Neural progenitor cell (in vitro differentiated cells): Measurements from ENCODE around the gene ATRN. TPM values are rescaled to one million over a fixed set of nuclear protein-coding genes. Genes with fewer than 3 reads are reported as not detected.

Source experiments
- DNase-seq: peaks from one replicate; pipeline ENCODE4 v3.0.0-alpha.2; 2016; ENCODE audit warnings: low spot score
- H2AFZ ChIP-seq: fragments of 200-600 bp; sonication (generic); replicated peaks from 2 replicates; pipeline ENCODE4 v1.6.1; 2016; ENCODE audit warnings: antibody characterized with exemption
- H3F3A ChIP-seq: fragments of 200-600 bp; sonication (generic); 2 replicates; pipeline ENCODE4 v1.6.1; 2016; ENCODE audit warnings: antibody characterized with exemption, low read depth
- H3K27ac ChIP-seq: fragments of 200-600 bp; sonication (generic); 2 replicates; pipeline ENCODE4 v1.5.1; 2016; ENCODE audit warnings: mild to moderate bottlenecking
- H3K27me3 ChIP-seq: fragments of 200-600 bp; sonication (generic); 2 replicates; pipeline ENCODE4 v1.6.1; 2016; ENCODE audit warnings: mild to moderate bottlenecking, moderate library complexity
- H3K36me3 ChIP-seq: fragments of 200-600 bp; sonication (generic); 2 replicates; pipeline ENCODE4 v1.5.1; 2016
- H3K4me1 ChIP-seq: fragments of 200-600 bp; sonication (generic); 2 replicates; pipeline ENCODE4 v1.6.1; 2016; ENCODE audit warnings: mixed run types
- H3K4me2 ChIP-seq: fragments of 200-600 bp; sonication (generic); 2 replicates; pipeline ENCODE4 v1.6.1; 2016
- H3K4me3 ChIP-seq: fragments of 200-600 bp; sonication (generic); 2 replicates; pipeline ENCODE4 v1.5.1; 2016
- H3K79me2 ChIP-seq: fragments of 200-600 bp; sonication (generic); 2 replicates; pipeline ENCODE4 v1.6.1; 2016; ENCODE audit warnings: low read depth
- H3K9ac ChIP-seq: fragments of 200-600 bp; sonication (generic); 2 replicates; pipeline ENCODE4 v1.6.1; 2016
- H3K9me3 ChIP-seq: fragments of 200-600 bp; sonication (generic); 2 replicates; pipeline ENCODE4 v1.5.1; 2016; ENCODE audit warnings: low read depth
- H4K20me1 ChIP-seq: fragments of 200-600 bp; sonication (generic); 2 replicates; pipeline ENCODE4 v1.6.1; 2016; ENCODE audit warnings: low read depth
- H3K27ac Mint-ChIP-seq: 3 replicates; pipeline ENCODE4 v1.8.0; 2021; ENCODE audit warnings: mixed read lengths
- H3K27me3 Mint-ChIP-seq: 2 replicates; pipeline ENCODE4 v1.8.0; 2022; ENCODE audit warnings: low read depth, mild to moderate bottlenecking, inconsistent platforms, moderate library complexity, mixed read lengths; ENCODE audit not compliant: insufficient read depth
- H3K36me3 Mint-ChIP-seq: 3 replicates; pipeline ENCODE4 v1.8.0; 2021; ENCODE audit warnings: mixed read lengths
- H3K4me1 Mint-ChIP-seq: 3 replicates; pipeline ENCODE4 v1.8.0; 2021; ENCODE audit warnings: mixed read lengths
- H3K4me3 Mint-ChIP-seq: 3 replicates; pipeline ENCODE4 v1.8.0; 2021; ENCODE audit warnings: mild to moderate bottlenecking, moderate library complexity, mixed read lengths
- H3K9me3 Mint-ChIP-seq: 3 replicates; pipeline ENCODE4 v1.8.0; 2020; ENCODE audit warnings: mixed read lengths
- CTCF ChIP-seq: fragments of 200-600 bp; sonication (generic); IDR thresholded peaks from 2 replicates; pipeline ENCODE4 v1.5.1; 2017; ENCODE audit warnings: antibody characterized with exemption, mild to moderate bottlenecking
- EZH2 ChIP-seq: fragments of 200-600 bp; sonication (generic); IDR thresholded peaks from 2 replicates; pipeline ENCODE4 v1.6.1; 2017; ENCODE audit warnings: antibody characterized with exemption, mild to moderate bottlenecking, moderate library complexity
- EZH2phosphoT487 ChIP-seq: fragments of 200-600 bp; sonication (generic); IDR thresholded peaks from 2 replicates; pipeline ENCODE4 v1.6.1; 2017; ENCODE audit warnings: antibody characterized with exemption
- total RNA-seq: library from RNA; depleted of rRNA; stranded (reverse); fragments of >200 nt; gene quantifications from 2 replicates; pipeline ENCODE4 v1.2.3, GENCODE V29; 2015; ENCODE audit warnings: low replicate concordance

Gene ATRN
- total RNA-seq, 1 donor from 2014 or later, result 36.8 TPM

GRCh38 chr20:3430376-3431069 is 40.3 kb upstream of the ATRN start:
- Histone ChIP-seq H2AFZ (no peak overlapping the region), H3K4me1 (no peaks in the 10 kb centered on the region), H3K27me3 (no peaks in the 10 kb centered on the region), H3K27ac (no peak overlapping the region), H3K9me3 (no peaks in the 10 kb centered on the region), H3K79me2 (no peaks in the 10 kb centered on the region), H3K4me2 (no peak overlapping the region), H3F3A (no peaks in the 10 kb centered on the region), H3K4me3 (no peak overlapping the region), H3K36me3 (no peaks in the 10 kb centered on the region), H3K9ac (no peak overlapping the region), H4K20me1 (no peaks in the 10 kb centered on the region)
- H3K27me3 Mint-ChIP-seq, result peaks cover 2% of the 10 kb centered on the region
- no peak for DNase-seq
- no peaks in the 10 kb centered on the region for H3K4me1 Mint-ChIP-seq
- no peak overlapping the region for H3K27ac Mint-ChIP-seq
- no peak for TF ChIP-seq EZH2
- no peak for TF ChIP-seq EZH2phosphoT487
- no peak for TF ChIP-seq CTCF
- no peaks in the 10 kb centered on the region for H3K9me3 Mint-ChIP-seq
- H3K36me3 Mint-ChIP-seq, result no peaks in the 10 kb centered on the region
- H3K4me3 Mint-ChIP-seq, result no peak overlapping the region

- H3K36me3 ChIP-seq, result no peaks in the 10 kb centered on the region
- Mint-ChIP-seq H3K4me3 (no peak overlapping the region), H3K27me3 (peaks cover 2% of the 10 kb centered on the region), H3K27ac (no peak overlapping the region), H3K36me3 (no peaks in the 10 kb centered on the region), H3K4me1 (no peaks in the 10 kb centered on the region), H3K9me3 (no peaks in the 10 kb centered on the region)
- no peak overlapping the region for H3K9ac ChIP-seq
- no peak overlapping the region for H2AFZ ChIP-seq
- H3K4me3 ChIP-seq, result no peak overlapping the region
- H3K4me2 ChIP-seq, result no peak overlapping the region
- H4K20me1 ChIP-seq, result no peaks in the 10 kb centered on the region
- TF ChIP-seq EZH2phosphoT487 (no peak), EZH2 (no peak), CTCF (no peak)
- no peaks in the 10 kb centered on the region for H3K79me2 ChIP-seq
- H3K27me3 ChIP-seq, result no peaks in the 10 kb centered on the region
- no peaks in the 10 kb centered on the region for H3K4me1 ChIP-seq
- no peak for DNase-seq
- H3K9me3 ChIP-seq, result no peaks in the 10 kb centered on the region
- H3K27ac ChIP-seq, result no peak overlapping the region
- no peaks in the 10 kb centered on the region for H3F3A ChIP-seq
Measured at GRCh38 chr20:3431109-3431508, 39.7 kb upstream of the ATRN start.

- Histone ChIP-seq H3K4me1 (no peaks in the 10 kb centered on the region), H3K79me2 (no peaks in the 10 kb centered on the region), H4K20me1 (no peaks in the 10 kb centered on the region), H3K9ac (no peak overlapping the region), H3K27ac (no peak overlapping the region), H3F3A (no peaks in the 10 kb centered on the region), H2AFZ (no peak overlapping the region), H3K27me3 (no peaks in the 10 kb centered on the region), H3K36me3 (no peaks in the 10 kb centered on the region), H3K4me3 (no peak overlapping the region), H3K4me2 (no peak overlapping the region), H3K9me3 (no peaks in the 10 kb centered on the region)
- Mint-ChIP-seq H3K9me3 (no peaks in the 10 kb centered on the region), H3K4me3 (no peak overlapping the region), H3K27ac (no peak overlapping the region), H3K36me3 (no peaks in the 10 kb centered on the region), H3K27me3 (peaks cover 2% of the 10 kb centered on the region), H3K4me1 (no peaks in the 10 kb centered on the region)
- no peak for DNase-seq
- TF ChIP-seq CTCF, result no peak
- no peak for TF ChIP-seq EZH2phosphoT487
- no peak for TF ChIP-seq EZH2
Measured at GRCh38 chr20:3432844-3433243, 38.0 kb upstream of the ATRN start.
